GM21576 (cell line): ENCODE data around the gene SEC22B.
"Not testable (repeated sequence)": the region's sequence is repeated elsewhere in the genome, so short reads cannot be mapped to it uniquely, and the experiment has no call there.

ENCODE experiments used
- ATAC-seq: cut with Tn5 transposase; IDR thresholded peaks from one replicate; pipeline ENCODE4 v1.9.1; 2021; ENCODE audit warnings: mild to moderate bottlenecking, moderate library complexity; ENCODE audit not compliant: unreplicated experiment

The SEC22B gene

GRCh38 chr1:120117371-120118177 lies 58.7 kb downstream of the SEC22B start:
- peak; percentile 54 for ATAC-seq

- ATAC-seq = not testable (repeated sequence)
Observed at GRCh38 chr1:120116094-120116493, 60.2 kb downstream of the SEC22B start.

- ATAC-seq = not testable (repeated sequence)
Observed at GRCh38 chr1:120113134-120113533, 63.2 kb downstream of the SEC22B start.

GRCh38 chr1:120112212-120112611 lies 64.1 kb downstream of the SEC22B start:
- ATAC-seq = not testable (repeated sequence)

DNA sequence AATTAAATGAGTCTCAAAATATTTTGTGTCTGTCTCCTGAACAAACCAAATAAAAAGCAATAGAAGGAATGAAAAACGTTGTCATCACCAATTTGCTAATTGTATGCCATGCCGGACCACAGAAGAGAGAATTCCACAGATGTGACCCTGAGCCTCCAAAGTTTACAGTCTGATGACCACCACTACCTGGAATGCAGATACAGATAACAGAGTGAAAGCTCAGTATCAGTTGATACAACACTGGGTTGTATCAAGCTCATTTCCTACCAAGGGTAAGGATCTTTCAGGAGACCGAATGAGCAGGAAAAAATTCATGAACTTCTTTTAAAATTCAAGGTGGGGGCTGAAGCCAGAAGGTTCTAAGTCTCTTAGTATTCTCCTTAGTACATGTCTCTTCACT lies 64.5 kb downstream of the SEC22B start:
- not testable (repeated sequence) for ATAC-seq

GRCh38 chr1:120111008-120111407 lies 65.3 kb downstream of the SEC22B start:
- not testable (repeated sequence) for ATAC-seq

- not testable (repeated sequence) for ATAC-seq
Observed at GRCh38 chr1:120109656-120110055, 66.7 kb downstream of the SEC22B start.

- not testable (repeated sequence) for ATAC-seq
Observed at GRCh38 chr1:120109180-120109579, 67.1 kb downstream of the SEC22B start.

DNA sequence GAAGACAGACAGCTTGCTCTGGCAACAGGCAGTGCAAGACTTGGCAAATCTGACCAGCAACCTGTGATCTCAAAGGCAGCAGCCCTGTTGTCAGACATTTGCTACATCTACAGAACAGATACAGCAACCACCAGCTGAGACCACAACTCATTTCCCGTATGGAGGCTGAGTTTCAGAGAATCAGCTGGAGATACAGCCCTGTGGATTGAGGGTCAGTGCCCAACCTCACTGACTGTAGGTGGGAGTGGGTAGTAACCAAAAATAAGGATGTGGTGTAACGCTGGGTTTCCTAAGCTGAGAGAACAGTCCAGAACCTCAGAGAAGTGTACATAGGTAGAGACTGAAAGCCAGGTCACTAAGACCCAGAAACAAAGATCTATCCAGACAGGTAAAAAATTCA lies 71.0 kb downstream of the SEC22B start:
- not testable (repeated sequence) for ATAC-seq

DNA sequence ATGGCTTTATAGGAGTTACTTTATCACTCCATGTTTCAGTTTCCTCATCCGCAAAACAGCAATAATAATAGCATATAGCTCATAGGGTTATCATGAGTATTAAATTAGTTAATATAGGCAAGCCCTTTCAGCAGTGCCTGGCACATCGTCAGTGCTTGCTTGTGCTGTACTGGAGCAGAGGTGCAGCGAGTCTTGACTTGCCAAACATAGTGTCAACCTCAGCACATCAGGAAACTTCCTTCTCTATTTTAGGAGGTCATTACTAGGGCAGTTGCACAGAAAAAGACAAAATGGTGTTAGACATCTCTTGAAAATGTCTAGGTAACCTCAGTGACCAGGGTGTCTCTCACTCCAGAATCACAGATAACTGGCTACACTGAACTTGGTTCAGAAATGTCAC lies 72.6 kb downstream of the SEC22B start:
- not testable (repeated sequence) for ATAC-seq

- ATAC-seq = not testable (repeated sequence)
Observed at GRCh38 chr1:120101593-120101992, 74.7 kb downstream of the SEC22B start.
